Measurements from ENCODE around the gene MCUR1. TPM values are rescaled to one million over a fixed set of nuclear protein-coding genes. Genes with fewer than 3 reads are reported as not detected.

MCUR1 gene, protein sequence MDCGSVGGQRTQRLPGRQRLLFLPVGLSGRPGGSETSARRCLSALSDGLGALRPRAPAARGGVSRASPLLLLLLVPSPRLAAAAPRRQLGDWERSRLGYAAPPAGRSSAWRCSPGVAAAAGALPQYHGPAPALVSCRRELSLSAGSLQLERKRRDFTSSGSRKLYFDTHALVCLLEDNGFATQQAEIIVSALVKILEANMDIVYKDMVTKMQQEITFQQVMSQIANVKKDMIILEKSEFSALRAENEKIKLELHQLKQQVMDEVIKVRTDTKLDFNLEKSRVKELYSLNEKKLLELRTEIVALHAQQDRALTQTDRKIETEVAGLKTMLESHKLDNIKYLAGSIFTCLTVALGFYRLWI
- total RNA-seq, result 10 to 100 TPM; 16.3 to 19.5 TPM

DNA sequence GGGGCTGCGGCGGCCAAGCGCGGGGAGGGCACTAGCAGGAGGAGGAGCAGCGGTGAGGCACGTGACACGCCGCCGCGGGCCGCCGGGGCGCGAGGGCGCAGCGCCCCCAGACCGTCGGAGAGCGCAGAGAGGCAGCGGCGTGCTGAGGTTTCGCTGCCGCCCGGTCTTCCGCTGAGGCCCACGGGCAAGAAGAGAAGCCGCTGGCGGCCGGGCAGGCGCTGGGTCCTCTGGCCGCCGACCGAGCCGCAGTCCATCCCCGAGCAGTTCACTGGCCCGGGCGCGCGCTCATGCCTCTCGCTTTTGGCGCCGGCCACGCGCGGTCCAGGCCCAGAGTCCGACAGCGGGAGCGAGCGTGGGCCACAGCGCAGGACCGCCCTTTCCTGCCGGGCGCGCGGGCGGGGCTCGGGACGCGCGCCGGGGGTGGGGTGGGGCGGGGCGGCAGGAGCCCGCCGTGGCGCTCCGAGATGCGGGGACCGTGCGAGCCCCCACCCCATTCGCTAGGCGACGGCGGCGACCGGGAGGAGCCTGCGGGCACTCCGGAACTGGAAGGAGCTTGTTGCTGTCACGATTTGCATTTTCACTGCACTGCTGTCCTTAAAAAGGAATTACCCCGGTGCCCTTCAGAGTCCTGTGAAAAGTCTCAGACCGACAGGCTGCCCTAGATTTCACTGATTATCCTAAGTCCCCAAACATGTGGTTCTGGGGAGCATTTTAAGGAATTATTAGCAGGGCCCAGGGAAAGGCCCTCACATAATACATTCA lies at the start of gene MCUR1:
Gene MCUR1, minus strand, starts transcription at position 382 of the 762 bp plus-strand sequence. Its CDS starts 128 bp downstream, at position 254.

Other genes with a start within 250 kb of the MCUR1 start
- gene SIRT5, start 240.0 kb downstream of the MCUR1 start, total RNA-seq, result 10 to 100 TPM; 13.6 to 14.7 TPM
- gene NOL7, start 199.2 kb downstream of the MCUR1 start, total RNA-seq, result 10 to 100 TPM; 53.8 to 54.1 TPM
- gene RANBP9, start 102.7 kb downstream of the MCUR1 start, total RNA-seq, result 10 to 100 TPM; 46.8 to 48.4 TPM
- gene RNF182, start 110.4 kb upstream of the MCUR1 start, total RNA-seq, result not detected